LNCaP clone FGC (cell line): ENCODE results near the gene BDH2.

Source experiments
- DNase-seq: peaks from one replicate; pipeline ENCODE4 v3.0.0-alpha.2; 2011; ENCODE audit warnings: low read depth
- H3K4me3 ChIP-seq: 2 replicates; pipeline ENCODE4 v1.5.1; 2011; ENCODE audit warnings: mild to moderate bottlenecking, low read depth, low read length, control low read depth
- CTCF ChIP-seq: IDR thresholded peaks from 2 replicates; pipeline ENCODE4 v1.5.1; 2012; ENCODE audit warnings: mild to moderate bottlenecking; ENCODE audit not compliant: control insufficient read depth, insufficient read depth; ENCODE audit errors: extremely low read depth

Gene BDH2

GRCh38 chr4:103075435-103075893, 24.2 kb downstream of the BDH2 start:
- DNase-seq, result no peak
- peak overlapping the region; percentile 65 for H3K4me3 ChIP-seq
- TF ChIP-seq CTCF, result no peak

- no peak for DNase-seq
- H3K4me3 ChIP-seq, result no peak overlapping the region
- no peak for TF ChIP-seq CTCF
Observed at GRCh38 chr4:103074744-103075434, 24.7 kb downstream of the BDH2 start.

GRCh38 chr4:103073792-103074438, 25.7 kb downstream of the BDH2 start:
- TF ChIP-seq CTCF, result no peak
- H3K4me3 ChIP-seq, result no peak overlapping the region
- DNase-seq, result no peak

GRCh38 chr4:103067841-103068547, 31.6 kb downstream of the BDH2 start:
- no peak for TF ChIP-seq CTCF
- DNase-seq, result no peak
- H3K4me3 ChIP-seq, result no peak overlapping the region

GRCh38 chr4:103060453-103061148, 39.0 kb downstream of the BDH2 start:
- H3K4me3 ChIP-seq, result no peak overlapping the region
- no peak for TF ChIP-seq CTCF

GRCh38 chr4:103054030-103054429, 45.6 kb downstream of the BDH2 start:
- no peak overlapping the region for H3K4me3 ChIP-seq
- no peak for TF ChIP-seq CTCF

More at GRCh38 chr4:103060453-103061148, 39.0 kb downstream of the BDH2 start:
- DNase-seq, result no peak

More at GRCh38 chr4:103054030-103054429, 45.6 kb downstream of the BDH2 start:
- DNase-seq, result no peak
